Activated naive CD8-positive, alpha-beta T cell treated with anti-CD3 and anti-CD28 coated beads for 36 hours (primary cell): ENCODE results near the gene PTGDS. TPM values are rescaled to one million over a fixed set of nuclear protein-coding genes. Genes with fewer than 3 reads are reported as not detected.

Experiments
- DNase-seq: peaks from one replicate; pipeline ENCODE4 v3.0.0; 2021
- H3K27ac Mint-ChIP-seq: one replicate; pipeline ENCODE4 v1.8.0; 2022; ENCODE audit warnings: mild to moderate bottlenecking, moderate library complexity, mixed read lengths
- H3K27me3 Mint-ChIP-seq: one replicate; pipeline ENCODE4 v1.8.0; 2022; ENCODE audit warnings: mild to moderate bottlenecking, mixed read lengths
- H3K36me3 Mint-ChIP-seq: one replicate; pipeline ENCODE4 v1.8.0; 2021; ENCODE audit warnings: mild to moderate bottlenecking, mixed read lengths
- H3K4me1 Mint-ChIP-seq: one replicate; pipeline ENCODE4 v1.8.0; 2021; ENCODE audit warnings: mixed read lengths
- H3K4me3 Mint-ChIP-seq: one replicate; pipeline ENCODE4 v1.8.0; 2022; ENCODE audit warnings: mild to moderate bottlenecking, moderate library complexity, mixed read lengths
- H3K9me3 Mint-ChIP-seq: one replicate; pipeline ENCODE4 v1.8.0; 2022; ENCODE audit warnings: mixed read lengths
- total RNA-seq, 2 experiments: library from RNA; stranded (reverse); gene quantifications; one replicate each; pipeline ENCODE4 v1.2.3, GENCODE V29; 2021

The PTGDS gene
- not detected for total RNA-seq

- DNase-seq = no peak
- H3K9me3 Mint-ChIP-seq = no peaks in the 10 kb centered on the region
- H3K4me1 Mint-ChIP-seq = peaks cover 10% of the 10 kb centered on the region
- no peaks in the 10 kb centered on the region for H3K36me3 Mint-ChIP-seq
- H3K4me3 Mint-ChIP-seq = no peak within 1 kb of the TSS
- H3K27ac Mint-ChIP-seq = no peak within 1 kb of the TSS
- H3K27me3 Mint-ChIP-seq = peaks cover 3% of the 10 kb centered on the region
Observed at GRCh38 chr9:136977223-136977622, at the start of gene PTGDS. PTGDS (plus strand) TSS chr9:136977504; CDS start chr9:136977579, 75 bp downstream.

- no peak for DNase-seq
- Mint-ChIP-seq H3K4me3 (no peak overlapping the region), H3K9me3 (peaks cover 3% of the 10 kb centered on the region), H3K4me1 (peaks cover 5% of the 10 kb centered on the region), H3K27me3 (no peaks in the 10 kb centered on the region), H3K27ac (no peak overlapping the region), H3K36me3 (peaks cover 19% of the 10 kb centered on the region)
Observed at GRCh38 chr9:136928591-136928990, 48.7 kb upstream of the PTGDS start.

DNA sequence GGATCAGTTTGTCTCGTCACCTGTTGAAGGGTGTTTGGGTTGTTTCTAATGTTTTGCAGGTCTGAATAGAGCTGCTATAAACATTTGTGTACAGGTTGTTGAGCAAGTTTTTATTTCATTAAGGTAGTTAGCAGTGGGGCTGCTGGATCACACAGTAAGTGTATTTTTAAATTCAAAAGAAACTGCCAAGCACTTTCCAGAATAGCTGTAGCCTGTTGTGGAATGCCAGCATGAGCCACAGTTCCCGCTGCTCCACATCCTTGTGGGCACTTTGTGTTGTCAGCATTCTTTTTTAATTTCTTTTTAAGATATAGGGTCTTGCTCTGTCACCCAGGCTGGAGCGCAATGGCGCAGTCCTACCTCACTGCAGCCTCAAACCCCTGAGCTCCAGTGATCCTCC is 47.3 kb upstream of the PTGDS start:
- Mint-ChIP-seq H3K27ac (no peak overlapping the region), H3K4me3 (no peak overlapping the region), H3K9me3 (peaks cover 3% of the 10 kb centered on the region), H3K4me1 (peaks cover 5% of the 10 kb centered on the region), H3K27me3 (no peaks in the 10 kb centered on the region), H3K36me3 (peaks cover 19% of the 10 kb centered on the region)
- no peak for DNase-seq

- H3K4me1 Mint-ChIP-seq = peaks cover 7% of the 10 kb centered on the region
- DNase-seq = no peak
- H3K27me3 Mint-ChIP-seq = no peaks in the 10 kb centered on the region
- no peak overlapping the region for H3K27ac Mint-ChIP-seq
- H3K36me3 Mint-ChIP-seq = peaks cover 16% of the 10 kb centered on the region
- no peak overlapping the region for H3K4me3 Mint-ChIP-seq
- peaks cover 3% of the 10 kb centered on the region for H3K9me3 Mint-ChIP-seq
Observed at GRCh38 chr9:136931611-136932130, 45.6 kb upstream of the PTGDS start.

- Mint-ChIP-seq H3K4me3 (no peak overlapping the region), H3K4me1 (peaks cover 9% of the 10 kb centered on the region), H3K36me3 (peaks cover 27% of the 10 kb centered on the region)
Observed at GRCh38 chr9:136934277-136934676, 43.0 kb upstream of the PTGDS start.

GRCh38 chr9:136935651-136936050 is 41.7 kb upstream of the PTGDS start:
- peaks cover 3% of the 10 kb centered on the region for H3K9me3 Mint-ChIP-seq
- H3K27ac Mint-ChIP-seq = no peak overlapping the region
- no peaks in the 10 kb centered on the region for H3K27me3 Mint-ChIP-seq
- peaks cover 30% of the 10 kb centered on the region for H3K36me3 Mint-ChIP-seq
- no peak for DNase-seq
- no peak overlapping the region for H3K4me3 Mint-ChIP-seq
- peaks cover 9% of the 10 kb centered on the region for H3K4me1 Mint-ChIP-seq

More at GRCh38 chr9:136934277-136934676, 43.0 kb upstream of the PTGDS start:
- no peak for DNase-seq
- no peak overlapping the region for H3K27ac Mint-ChIP-seq
- H3K27me3 Mint-ChIP-seq = no peaks in the 10 kb centered on the region
- H3K9me3 Mint-ChIP-seq = peaks cover 3% of the 10 kb centered on the region

DNA sequence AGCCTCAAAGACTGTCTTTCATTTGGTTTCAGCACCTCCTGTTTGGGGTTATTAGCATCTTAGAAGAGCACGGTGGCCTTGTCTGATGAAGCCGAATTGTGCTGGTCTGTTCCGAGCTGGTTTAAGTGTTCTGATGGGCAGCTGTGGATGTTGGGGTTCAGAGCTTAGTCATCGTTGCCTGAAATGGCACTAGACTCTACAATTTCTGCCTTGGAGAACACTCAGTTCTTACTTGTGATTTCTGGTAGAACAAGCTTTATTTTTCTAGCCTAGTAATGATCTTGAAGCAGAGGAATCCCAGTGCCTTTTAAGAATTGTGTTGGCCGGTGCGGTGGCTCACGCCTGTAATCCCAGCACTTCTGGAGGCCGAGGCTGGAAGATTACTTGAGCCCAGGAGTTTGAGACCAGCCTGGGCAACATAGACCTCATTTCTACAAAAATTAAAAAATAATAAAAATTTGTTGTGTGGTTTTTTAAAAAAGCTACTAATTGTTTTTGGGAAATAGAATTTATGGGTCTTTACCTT is 40.6 kb upstream of the PTGDS start:
- Mint-ChIP-seq H3K27ac (no peak overlapping the region), H3K4me1 (peaks cover 8% of the 10 kb centered on the region), H3K36me3 (peaks cover 32% of the 10 kb centered on the region), H3K9me3 (peaks cover 3% of the 10 kb centered on the region), H3K4me3 (no peak overlapping the region), H3K27me3 (no peaks in the 10 kb centered on the region)
- DNase-seq = no peak

DNA sequence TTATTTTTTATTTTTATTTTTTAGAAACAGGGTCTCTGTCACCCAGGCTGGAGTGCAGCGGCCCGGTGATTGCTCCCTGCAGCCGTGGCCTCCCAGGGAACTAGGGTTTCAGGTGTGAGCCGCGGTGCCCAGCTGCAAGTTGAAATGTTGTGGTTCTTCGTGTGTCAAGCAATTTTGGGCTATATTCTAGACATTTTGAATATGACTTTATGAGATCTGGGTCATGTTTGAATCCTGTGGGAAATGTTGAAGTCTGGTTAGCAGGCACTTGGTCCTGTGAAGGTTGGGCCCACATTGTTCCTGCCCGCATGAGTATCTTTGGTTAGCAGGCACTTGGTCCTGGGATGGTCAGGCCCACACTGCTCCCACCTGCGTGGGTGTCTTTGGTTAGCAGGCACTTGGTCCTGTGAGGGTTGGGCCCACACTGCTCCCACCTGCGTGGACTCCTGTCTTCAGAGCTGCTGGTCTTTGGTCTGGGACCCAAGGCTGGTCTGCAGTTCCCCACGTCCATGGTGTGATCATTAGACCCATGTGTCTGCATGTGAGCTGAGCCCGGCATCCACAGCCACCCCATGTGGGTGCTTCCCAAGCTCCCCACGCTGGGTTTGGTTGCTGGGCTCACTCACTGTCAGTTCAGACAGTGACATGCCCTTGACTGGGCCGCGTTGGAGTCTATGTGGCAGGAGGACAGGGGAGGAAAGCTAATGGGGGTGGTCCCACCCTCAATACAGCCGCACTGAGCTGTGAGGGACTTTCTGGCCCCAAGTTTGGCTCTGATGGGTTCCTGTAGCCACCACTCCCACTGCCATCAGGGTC is 39.9 kb upstream of the PTGDS start:
- no peak overlapping the region for H3K4me3 Mint-ChIP-seq
- peaks cover 27% of the 10 kb centered on the region for H3K36me3 Mint-ChIP-seq
- no peaks in the 10 kb centered on the region for H3K27me3 Mint-ChIP-seq
- no peaks in the 10 kb centered on the region for H3K9me3 Mint-ChIP-seq
- no peak for DNase-seq
- H3K27ac Mint-ChIP-seq = no peak overlapping the region
- peaks cover 3% of the 10 kb centered on the region for H3K4me1 Mint-ChIP-seq

DNA sequence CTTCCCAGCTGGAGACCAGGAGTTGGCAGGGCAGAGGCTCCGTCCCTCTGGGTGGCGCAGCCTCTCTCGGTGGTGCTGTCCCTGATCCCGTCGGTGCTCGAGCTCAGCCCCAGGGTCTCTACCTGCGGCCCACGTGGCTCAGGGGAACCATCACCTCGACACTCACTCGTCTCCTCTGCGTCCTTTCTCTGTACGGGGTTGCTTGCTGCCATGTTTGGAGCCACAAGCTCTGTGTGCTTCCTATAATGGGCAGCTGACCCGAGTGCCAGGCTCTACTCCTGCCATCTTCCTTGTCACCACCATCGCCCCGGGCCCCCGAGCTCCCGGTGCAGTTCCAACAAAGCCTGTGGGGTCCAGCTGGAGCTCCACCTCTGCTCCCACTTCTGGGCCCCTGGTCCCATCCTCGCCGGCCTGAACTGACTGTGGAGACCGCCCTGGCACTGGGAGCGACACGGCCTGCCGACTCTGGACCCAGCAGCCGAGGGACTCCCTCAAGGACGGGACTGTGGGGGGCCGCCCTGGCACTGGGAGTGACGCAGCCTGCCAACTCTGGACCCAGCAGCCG is 37.8 kb upstream of the PTGDS start:
- Mint-ChIP-seq H3K27ac (no peak overlapping the region), H3K27me3 (no peaks in the 10 kb centered on the region), H3K36me3 (peaks cover 19% of the 10 kb centered on the region), H3K9me3 (no peaks in the 10 kb centered on the region), H3K4me1 (peaks cover 3% of the 10 kb centered on the region), H3K4me3 (no peak overlapping the region)
- DNase-seq = no peak

GRCh38 chr9:136939996-136940525 is 37.2 kb upstream of the PTGDS start:
- no peaks in the 10 kb centered on the region for H3K27me3 Mint-ChIP-seq
- peaks cover 19% of the 10 kb centered on the region for H3K36me3 Mint-ChIP-seq
- H3K27ac Mint-ChIP-seq = no peak overlapping the region
- H3K4me1 Mint-ChIP-seq = peaks cover 6% of the 10 kb centered on the region
- DNase-seq = no peak
- no peak overlapping the region for H3K4me3 Mint-ChIP-seq
- no peaks in the 10 kb centered on the region for H3K9me3 Mint-ChIP-seq

DNA sequence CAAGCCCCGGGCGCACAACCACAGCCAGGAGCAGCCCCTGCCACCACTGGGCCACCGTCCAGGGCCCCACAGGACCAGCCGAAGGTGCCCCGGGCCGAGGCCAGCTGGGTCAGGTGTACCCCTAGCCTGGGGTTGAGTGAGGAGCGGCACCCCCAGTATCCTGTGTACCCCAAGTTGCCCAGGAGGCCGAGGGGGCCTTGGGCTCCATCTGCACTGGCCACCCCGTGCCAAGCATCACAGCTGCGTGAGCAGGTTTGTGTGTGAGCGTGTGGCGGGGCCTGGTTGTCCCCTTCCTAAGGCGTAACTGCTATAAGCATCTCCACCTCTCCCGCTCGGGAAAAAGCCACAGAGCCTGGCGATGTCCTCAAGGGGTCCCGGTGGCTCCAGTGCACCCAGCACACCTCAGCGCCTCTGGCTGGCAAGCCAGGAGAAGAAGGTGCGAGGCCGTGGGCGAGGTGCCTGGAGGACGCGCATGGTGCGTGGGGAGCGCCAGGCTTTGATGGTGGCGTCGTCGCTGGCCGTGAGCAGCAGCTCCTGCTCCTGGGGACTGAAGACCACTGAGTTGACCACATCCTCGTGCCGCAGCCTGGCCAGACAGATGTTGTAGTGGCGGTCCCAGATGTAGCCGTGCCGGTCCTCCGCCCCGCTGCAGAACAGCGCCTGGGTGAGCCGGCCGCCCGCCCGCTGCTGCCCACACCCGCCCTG is 36.6 kb upstream of the PTGDS start:
- peaks cover 6% of the 10 kb centered on the region for H3K4me1 Mint-ChIP-seq
- H3K27me3 Mint-ChIP-seq = no peaks in the 10 kb centered on the region
- H3K4me3 Mint-ChIP-seq = no peak overlapping the region
- no peak for DNase-seq
- peaks cover 19% of the 10 kb centered on the region for H3K36me3 Mint-ChIP-seq
- no peak overlapping the region for H3K27ac Mint-ChIP-seq
- no peaks in the 10 kb centered on the region for H3K9me3 Mint-ChIP-seq

DNA sequence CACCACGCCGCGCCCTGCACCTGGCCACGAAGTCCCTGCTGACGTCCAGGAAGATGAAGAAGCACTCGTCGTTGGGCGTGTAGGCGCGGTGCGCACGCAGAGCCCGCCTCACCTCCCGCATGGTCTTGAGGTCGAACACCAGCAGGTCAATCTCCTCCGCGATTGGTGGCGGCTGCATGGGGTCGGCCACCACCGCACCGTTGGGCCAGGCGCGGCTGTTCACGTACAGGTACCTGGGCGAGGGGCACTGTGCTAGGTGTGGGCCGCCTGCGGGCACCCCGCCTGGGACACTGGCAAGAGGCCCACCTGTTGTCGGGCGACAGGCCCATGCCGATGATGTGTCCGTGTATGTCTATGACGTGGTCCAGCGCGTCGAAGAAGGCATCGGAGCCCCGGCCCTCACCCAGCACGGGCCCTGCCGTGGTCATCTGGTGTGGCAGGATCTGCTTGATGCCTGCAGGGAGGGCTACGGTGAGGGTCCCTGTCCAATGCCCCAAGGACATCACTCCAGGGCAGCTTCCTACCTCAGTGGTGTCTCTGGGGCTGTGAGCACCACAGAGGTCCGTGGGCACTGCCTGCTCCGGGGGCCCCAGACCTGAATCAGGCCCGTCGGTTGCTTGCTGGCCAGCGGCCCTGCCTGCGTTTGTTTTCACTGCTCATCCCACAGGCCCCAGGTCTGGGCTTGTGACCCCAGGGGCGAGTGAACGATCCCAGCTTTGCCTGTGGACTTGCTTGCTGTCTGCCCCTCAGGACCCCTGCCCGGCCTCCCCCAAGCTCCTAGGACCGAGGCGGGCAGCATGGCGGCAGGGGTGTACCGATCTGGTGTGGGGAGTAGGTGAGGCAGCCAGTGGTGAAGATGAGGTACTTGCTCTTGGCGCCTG is 35.8 kb upstream of the PTGDS start:
- H3K36me3 Mint-ChIP-seq = peaks cover 19% of the 10 kb centered on the region
- H3K9me3 Mint-ChIP-seq = no peaks in the 10 kb centered on the region
- H3K27me3 Mint-ChIP-seq = no peaks in the 10 kb centered on the region
- no peak overlapping the region for H3K27ac Mint-ChIP-seq
- no peak overlapping the region for H3K4me3 Mint-ChIP-seq
- peaks cover 6% of the 10 kb centered on the region for H3K4me1 Mint-ChIP-seq
- DNase-seq = no peak

DNA sequence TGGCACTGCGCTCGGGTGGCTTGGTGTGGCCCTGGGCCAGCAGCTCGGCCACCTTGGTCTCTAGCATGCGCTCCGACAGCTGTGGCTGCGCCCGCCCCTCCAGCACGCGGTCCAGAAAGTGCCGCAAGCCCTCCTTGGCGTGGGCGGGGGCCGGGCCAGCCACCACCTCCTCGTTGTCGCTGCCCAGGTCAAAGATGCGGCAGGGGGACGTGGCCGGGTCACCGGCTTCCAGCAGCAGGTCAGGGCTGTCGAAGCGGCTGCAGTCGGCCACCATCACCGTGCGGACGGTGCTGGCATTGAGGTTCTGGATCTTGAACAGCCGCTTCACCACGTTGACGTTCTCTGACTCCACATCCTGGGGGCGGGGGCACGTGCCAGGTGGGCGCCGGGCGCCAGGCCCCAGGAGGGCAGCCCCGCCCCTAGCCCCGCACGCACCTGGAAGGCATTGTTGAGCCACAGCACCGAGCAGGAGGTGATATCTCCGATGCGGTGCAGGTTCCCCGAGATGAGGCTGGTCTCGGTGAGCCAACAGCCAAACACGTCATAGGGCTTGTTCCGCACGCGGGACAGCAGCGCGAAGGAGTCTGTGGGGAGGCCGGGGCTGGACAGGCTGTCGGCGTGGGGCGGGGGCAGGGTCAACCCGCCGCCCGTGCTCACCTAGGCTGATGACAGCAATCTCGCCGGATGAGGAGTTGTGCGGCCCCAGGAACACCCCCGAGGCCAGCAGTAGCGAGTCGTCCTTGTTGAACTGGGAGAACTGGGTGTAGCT is 35.0 kb upstream of the PTGDS start:
- Mint-ChIP-seq H3K36me3 (peaks cover 16% of the 10 kb centered on the region), H3K27me3 (no peaks in the 10 kb centered on the region), H3K4me3 (peak overlapping the region; percentile 45), H3K4me1 (peaks cover 3% of the 10 kb centered on the region), H3K27ac (no peak overlapping the region), H3K9me3 (no peaks in the 10 kb centered on the region)
- DNase-seq = no peak

DNA sequence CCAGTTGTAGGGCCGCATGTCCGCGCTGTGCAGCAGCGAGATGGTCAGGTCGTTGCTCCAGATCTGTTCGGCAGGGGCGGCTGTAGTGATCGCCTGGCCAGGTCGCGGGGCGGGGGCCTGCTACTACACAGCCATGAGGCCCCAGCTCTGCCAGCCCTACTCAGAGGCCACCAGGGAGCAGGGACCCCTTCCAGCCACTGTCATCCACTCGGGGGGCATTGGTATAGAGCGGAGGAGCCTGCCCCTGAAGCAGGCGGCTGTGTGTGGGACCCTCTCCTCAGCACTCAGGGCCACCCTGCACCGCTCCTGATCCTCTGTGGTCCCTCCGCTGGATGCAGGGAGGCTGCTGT is 34.4 kb upstream of the PTGDS start:
- peaks cover 12% of the 10 kb centered on the region for H3K36me3 Mint-ChIP-seq
- H3K27me3 Mint-ChIP-seq = no peaks in the 10 kb centered on the region
- no peak for DNase-seq

More for the DNA sequence above, 34.4 kb upstream of the PTGDS start:
- no peaks in the 10 kb centered on the region for H3K9me3 Mint-ChIP-seq
- peaks cover 3% of the 10 kb centered on the region for H3K4me1 Mint-ChIP-seq
- no peak overlapping the region for H3K27ac Mint-ChIP-seq
- peak overlapping the region; percentile 81 for H3K4me3 Mint-ChIP-seq
